Measurements from ENCODE around the gene ENOX1. TPM values are rescaled to one million over a fixed set of nuclear protein-coding genes. Genes with fewer than 3 reads are reported as not detected.
A peak's percentile ranks its signal among the peaks of the same experiment; 100 is the strongest.

The ENOX1 gene
- total RNA-seq, 1 donor: 2.2 TPM

- H3K4me3 ChIP-seq (ENCODE audit: low read depth, low read length): no peak overlapping the region
- no peak for DNase-seq (ENCODE audit: low read depth)
- no peak for TF ChIP-seq CTCF (IDR thresholded peaks at IDR 0.05; ENCODE audit: insufficient read depth, low read depth, low read length)
Measured at GRCh38 chr13:43494206-43494605, 292.6 kb downstream of the ENOX1 start.

GRCh38 chr13:43493496-43494000, 293.2 kb downstream of the ENOX1 start:
- no peak overlapping the region for H3K4me3 ChIP-seq (ENCODE audit: low read depth, low read length)
- no peak for DNase-seq (ENCODE audit: low read depth)
- no peak for TF ChIP-seq CTCF (IDR thresholded peaks at IDR 0.05; ENCODE audit: insufficient read depth, low read depth, low read length)

- TF ChIP-seq CTCF (IDR thresholded peaks at IDR 0.05; ENCODE audit: insufficient read depth, low read depth, low read length): no peak
- H3K4me3 ChIP-seq (ENCODE audit: low read depth, low read length): no peak overlapping the region
- no peak for DNase-seq (ENCODE audit: low read depth)
Measured at GRCh38 chr13:43492745-43493144, 294.0 kb downstream of the ENOX1 start.

GRCh38 chr13:43492311-43492710, 294.5 kb downstream of the ENOX1 start:
- H3K4me3 ChIP-seq (ENCODE audit: low read depth, low read length): no peak overlapping the region
- DNase-seq (ENCODE audit: low read depth): no peak
- no peak for TF ChIP-seq CTCF (IDR thresholded peaks at IDR 0.05; ENCODE audit: insufficient read depth, low read depth, low read length)

DNA sequence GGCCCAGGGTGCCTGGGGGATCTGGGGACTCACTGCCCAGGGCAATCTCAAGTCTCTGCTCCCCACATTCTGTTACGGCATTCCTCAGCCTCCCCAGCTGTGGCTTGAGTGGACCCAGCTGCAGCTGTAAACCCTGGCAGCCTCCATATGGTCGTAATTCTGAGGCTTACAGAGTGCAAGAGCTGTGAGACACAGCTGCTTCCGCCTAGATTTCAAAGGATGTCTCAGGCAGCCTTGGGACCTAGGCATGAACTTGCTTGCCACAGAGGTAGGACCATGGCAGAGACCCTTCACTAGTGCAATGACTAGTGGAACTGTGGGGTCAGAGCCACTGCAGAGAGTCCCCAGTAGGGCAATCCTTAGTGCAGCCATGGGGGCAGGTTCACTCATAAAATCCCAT, 297.5 kb downstream of the ENOX1 start:
- TF ChIP-seq CTCF (IDR thresholded peaks at IDR 0.05; ENCODE audit: insufficient read depth, low read depth, low read length): peak; percentile 2
- peak; percentile 77 for DNase-seq (ENCODE audit: low read depth)
- H3K4me3 ChIP-seq (ENCODE audit: low read depth, low read length): no peak overlapping the region

DNA sequence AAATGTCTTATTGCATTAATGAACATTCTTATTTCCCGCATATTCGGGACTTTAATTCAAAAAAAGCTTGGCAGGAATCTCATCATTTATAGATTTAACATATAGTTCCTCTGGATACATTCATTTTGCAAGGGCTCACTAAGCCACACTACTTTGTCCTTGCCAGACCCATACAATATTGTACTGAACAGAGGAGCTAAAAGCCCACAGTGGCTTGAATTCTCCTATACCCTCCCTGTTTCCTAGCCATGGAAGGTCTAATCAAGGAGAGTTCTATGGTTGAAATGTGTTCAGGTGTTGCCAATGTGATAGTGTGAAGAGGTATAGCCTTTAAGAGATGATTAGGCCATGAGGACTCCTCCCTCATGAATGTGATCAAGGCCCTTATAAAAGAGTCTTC, 298.9 kb downstream of the ENOX1 start:
- no peak for TF ChIP-seq CTCF (IDR thresholded peaks at IDR 0.05; ENCODE audit: insufficient read depth, low read depth, low read length)
- H3K4me3 ChIP-seq (ENCODE audit: low read depth, low read length): no peak overlapping the region
- no peak for DNase-seq (ENCODE audit: low read depth)

- no peak for TF ChIP-seq CTCF (IDR thresholded peaks at IDR 0.05; ENCODE audit: insufficient read depth, low read depth, low read length)
- no peak overlapping the region for H3K4me3 ChIP-seq (ENCODE audit: low read depth, low read length)
- peak; percentile 9 for DNase-seq (ENCODE audit: low read depth)
Measured at GRCh38 chr13:43487461-43487860, 299.3 kb downstream of the ENOX1 start.
